NCI-H1105 (cell line): ENCODE results near the gene HK1.
"Not testable (repeated sequence)": the region's sequence is repeated elsewhere in the genome, so short reads cannot be mapped to it uniquely, and the experiment has no call there.

Experiments
- DNase-seq: peaks from one replicate; lab custom pipeline; 2025; lab: John Stamatoyannopoulos, UW

HK1 gene

DNA sequence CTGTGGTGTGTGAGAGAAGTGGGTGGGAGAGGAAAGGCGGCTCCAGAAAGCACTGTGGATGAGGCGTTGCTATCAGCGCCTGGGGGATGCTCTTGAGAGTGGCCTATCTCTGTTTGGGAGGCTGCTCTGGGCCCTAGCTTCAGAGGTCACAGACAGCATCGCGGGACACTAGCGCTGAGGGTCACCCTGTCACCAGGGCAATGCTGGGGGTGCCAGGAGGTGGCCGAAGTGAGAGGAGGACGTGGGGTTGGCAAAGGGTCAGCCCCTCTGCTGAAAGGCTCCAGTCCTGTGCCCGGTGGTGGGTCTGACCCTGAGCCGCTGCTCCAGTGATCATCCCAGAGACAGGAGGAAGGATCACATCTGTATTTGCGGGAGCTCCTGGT lies 141.4 kb downstream of the HK1 start:
- no peak for DNase-seq

DNA sequence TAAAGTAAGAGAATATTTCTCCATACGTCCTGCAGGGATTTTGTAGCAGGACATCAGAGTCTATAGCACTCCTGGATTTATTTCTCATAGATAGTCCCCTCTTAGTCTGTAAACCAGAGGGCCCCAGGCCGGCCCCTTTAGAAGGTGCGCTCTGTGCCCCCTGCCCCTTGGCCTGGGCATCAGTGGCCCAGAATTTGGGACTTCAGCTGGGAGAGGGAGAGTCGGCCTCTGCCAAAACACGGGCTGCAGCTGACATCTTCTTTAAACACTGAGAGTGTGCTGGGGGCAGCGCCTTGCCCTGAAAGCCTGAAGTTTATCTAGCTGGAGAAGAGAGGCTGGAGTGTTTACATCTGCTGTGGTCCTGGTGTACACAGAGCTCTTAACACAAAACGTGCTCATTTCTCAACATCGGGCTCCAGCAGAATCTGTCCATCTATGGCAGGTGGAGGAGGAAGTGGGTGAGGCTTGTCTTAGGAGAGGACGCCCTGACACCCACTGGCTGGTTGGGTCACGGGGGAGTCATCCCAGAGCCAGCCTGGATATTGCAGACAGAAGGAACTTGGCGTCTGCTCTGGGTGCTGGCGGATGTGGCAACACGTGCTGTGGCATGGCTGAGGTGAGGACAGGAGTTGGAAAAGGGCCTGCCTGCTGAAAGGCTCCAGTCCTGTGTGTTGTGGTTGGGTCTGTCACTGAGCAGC lies 143.5 kb downstream of the HK1 start:
- DNase-seq = no peak

- no peak for DNase-seq
Observed at GRCh38 chr10:69422676-69423075, 144.4 kb downstream of the HK1 start.

DNA sequence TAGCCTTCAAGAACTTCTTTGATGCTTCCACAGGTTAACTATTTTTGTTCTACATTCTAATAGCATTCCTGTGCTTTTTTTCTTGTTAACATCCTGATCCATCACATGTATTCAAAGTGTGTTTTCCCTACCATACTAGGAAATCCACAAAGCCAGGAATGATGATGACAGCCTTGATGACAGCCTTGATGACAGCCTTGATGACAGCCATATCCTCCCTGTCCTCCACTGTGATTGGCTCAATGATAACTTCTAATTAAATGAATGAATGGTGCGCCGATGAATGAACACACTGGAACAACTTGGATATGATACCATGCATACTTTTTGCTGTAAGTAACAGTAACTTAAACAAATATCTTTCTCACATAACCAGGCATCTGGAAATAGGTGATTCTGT lies 146.7 kb downstream of the HK1 start:
- DNase-seq = no peak

DNA sequence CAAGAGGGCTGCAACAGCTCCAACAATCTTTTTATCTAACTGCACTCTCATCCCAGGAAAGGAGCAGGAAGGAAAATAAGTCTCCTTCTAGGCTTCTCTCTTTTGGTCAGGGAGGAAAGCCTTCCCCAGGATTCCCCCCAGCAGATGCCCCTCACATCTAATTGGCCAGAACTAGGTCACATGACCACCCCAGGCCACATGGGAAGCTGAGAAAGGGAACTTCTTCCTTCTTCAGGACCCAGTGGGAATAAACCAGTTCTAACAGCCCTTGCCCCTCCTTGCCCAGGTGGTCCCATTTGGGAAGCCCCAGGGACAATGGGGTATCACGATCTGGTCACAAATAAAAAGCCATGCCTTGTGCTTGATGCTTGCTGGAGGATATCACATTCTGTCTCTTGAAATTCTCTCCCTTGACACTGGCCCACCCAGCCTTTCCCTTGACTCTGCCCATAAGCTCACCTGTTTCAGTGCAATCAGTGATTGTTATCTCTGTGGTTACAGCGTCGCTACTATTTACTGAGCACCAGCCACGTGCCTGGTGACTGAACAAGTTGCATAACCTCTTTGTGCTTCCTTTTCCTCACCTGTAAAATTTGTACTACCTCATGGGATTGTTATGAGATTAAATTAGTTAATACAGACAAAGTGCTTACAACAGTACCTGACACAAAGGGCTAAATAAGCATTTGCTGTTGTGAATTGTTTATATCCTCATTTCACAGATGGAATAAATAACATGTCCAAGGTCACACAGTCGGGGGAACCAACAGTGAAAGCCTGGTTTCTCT lies 147.4 kb downstream of the HK1 start:
- no peak for DNase-seq

DNA sequence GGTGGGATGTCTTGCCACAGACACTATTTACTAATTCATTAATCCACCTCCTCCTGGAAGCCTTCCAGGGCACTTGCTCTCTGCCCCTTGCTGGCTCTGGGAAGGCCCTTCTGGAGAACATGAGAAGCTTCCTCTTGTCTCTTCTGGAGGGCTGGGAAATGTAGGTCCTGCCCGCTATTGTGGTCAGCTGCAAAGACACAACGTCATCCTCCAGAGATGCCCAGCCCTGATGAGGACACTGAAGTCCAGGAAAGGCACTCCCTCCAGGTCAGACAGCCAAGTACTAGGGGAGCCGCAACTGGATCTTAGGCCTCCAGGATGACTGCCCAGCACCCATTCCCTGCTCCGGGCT lies 148.1 kb downstream of the HK1 start:
- DNase-seq = no peak

DNA sequence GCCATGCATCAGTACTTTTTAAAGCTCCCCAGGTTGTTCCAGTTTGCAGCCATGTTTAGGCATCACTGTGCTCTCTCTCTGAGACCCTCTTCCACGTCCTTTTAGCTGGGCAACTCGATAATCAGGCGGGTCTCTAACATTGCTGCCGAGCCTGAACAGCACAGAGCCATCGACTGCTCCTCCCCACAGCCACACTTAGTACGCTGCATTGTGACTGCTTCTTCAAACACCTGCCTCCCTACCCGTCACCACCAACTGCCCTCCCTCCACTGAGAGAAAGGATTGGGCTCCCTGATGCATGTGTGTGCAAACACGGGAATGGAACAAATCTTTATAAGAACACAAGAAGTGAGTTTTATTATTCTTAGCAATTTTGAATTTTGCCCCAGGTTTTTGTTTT lies 149.9 kb downstream of the HK1 start:
- DNase-seq = no peak

DNA sequence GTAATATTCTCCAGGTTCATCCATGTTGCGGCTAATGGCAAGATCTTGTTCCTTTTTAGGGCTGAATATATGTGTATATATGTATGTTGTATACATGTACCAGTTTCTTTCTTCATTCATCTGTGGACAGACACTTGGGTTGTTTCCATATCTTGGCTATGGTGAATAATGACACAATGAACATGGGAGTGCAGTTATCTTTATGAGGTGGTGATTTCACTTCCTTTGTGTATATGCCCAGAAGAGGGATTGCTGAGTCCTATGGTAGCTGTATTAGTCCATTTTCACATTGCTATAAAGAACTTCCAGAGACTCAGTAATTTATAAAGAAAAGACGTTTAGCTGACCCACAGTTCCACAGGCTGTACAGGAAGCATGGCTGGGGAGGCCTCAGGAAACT lies 155.9 kb downstream of the HK1 start:
- no peak for DNase-seq

- DNase-seq = no peak
Observed at GRCh38 chr10:69434926-69435325, 156.6 kb downstream of the HK1 start.

GRCh38 chr10:69435966-69436520 lies 157.7 kb downstream of the HK1 start:
- DNase-seq = no peak

DNA sequence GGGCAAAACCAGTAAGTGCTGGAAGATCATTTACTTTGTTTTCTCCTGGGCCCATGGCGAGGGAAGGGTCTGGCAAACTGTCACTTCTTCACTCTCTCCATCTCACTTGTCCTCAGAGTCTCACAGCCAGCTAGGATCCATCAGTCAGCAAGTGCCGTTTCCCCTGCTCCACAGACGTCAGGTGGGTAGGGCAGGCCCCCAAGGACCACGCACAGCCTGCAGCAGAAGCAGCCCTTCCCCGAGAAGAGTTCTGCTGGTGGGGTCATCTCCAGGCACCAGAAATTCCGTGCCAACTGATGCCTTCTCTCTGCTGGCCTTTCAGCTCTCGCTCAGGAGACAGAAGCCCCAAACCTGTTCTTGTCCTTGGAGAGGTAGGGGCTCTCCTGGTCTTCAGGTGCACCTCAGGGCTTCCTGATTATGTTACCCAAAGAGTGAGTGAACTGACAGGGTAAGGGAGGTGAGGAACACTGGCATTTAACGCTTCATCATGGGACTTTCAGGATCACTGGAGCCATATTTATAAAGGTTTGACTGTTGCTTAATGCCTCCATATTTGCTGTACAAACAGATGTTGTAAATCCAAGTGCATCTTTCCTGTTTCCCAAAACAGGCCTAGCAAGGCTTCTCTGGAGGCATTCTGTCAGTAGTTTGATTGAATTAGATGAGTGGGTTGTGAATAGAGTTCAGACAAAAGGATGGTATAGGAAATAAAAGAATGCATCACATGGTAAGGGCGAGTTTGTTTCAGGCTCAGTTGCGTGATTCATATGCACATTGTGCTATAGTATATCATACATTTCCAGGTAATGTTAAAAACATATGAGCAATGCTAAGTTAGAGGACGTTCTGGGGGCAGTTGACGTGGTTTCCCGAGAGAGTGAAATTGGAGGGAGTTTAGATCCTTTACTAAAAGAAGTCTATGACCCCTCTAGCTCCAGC lies 159.3 kb downstream of the HK1 start:
- no peak for DNase-seq

DNA sequence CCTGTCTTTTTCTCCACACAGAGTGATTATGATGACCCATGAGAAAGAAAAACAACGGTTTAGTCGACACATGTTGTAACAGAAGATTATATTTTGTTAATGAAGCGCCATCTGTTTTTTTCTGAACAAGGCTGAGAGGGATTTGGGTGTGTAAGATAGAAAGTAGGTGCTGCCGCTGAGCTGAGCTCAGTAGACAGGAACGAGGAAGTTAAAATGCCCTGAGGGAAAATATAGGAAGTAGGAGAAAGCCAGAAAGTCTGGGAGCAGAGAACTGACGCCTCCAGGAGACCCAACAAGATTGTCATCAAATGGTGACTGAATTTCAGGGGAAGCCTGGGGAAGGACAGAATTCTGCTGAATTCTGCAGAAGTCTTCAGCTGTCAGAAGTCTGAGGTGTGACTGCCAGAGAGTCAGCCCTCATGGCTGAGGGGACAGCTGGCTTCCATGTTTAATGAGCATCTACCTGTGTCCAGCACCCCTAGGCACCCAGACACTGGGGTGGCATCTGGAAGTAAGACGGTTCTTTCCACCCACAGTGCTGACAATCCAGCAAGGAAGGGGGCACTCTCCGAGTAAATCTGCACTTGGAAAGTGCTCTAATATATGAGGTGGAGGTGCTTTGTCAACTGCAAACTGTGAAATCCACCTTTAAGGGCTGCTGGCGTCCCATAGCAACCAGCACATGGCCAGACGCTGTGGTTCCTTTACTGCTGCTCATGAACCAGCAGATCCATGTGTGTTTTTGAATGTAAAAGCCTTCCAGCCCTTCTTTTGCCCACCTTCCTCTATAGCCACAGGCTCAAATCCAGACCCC lies 160.4 kb downstream of the HK1 start:
- DNase-seq = no peak

GRCh38 chr10:69439350-69439739 lies 161.0 kb downstream of the HK1 start:
- no peak for DNase-seq

- DNase-seq = no peak
Observed at GRCh38 chr10:69439813-69440506, 161.7 kb downstream of the HK1 start.

DNA sequence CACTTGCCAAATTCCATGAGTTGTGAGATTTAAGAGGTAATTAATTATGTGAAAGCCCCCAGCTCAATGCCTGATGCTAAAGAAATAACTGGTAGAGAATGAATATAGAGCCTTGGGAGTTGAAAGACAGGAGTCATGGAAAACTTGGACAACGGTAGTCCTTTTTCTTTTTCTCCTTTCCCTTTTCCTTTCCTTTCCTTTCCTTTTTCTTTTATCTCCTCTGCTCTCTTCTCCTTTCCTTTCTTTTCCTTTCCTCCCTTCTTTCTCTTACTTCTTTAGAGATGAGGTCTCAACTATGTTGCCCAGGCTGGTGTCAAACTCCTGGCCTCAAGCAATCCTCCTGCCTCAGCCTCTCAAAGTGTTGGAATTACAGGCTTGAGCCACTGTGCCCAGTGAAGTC lies 165.1 kb downstream of the HK1 start:
- no peak for DNase-seq

DNA sequence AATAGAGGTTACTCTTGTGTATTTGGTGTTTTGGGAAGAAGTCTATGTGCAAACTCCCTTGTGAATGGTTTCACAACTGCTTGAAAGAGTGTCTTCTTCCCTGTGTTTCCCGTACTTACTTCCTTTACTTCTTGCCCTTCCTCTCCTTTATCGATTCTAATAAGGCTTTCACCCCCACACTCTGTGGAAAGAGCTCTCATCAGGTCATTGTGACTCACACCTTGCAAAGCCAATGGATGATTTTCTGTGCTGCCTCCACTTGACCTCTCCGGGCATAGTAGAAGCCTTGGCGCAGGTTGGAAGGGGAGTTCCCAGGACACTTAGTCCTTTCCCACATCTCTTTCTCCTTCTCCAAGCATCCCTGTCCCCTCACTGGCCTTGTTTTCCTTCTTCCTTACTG lies 166.7 kb downstream of the HK1 start:
- no peak for DNase-seq

GRCh38 chr10:69446229-69446628 lies 167.9 kb downstream of the HK1 start:
- DNase-seq = no peak

GRCh38 chr10:69446650-69447151 lies 168.4 kb downstream of the HK1 start:
- DNase-seq = no peak

GRCh38 chr10:69449841-69450240 lies 171.5 kb downstream of the HK1 start:
- DNase-seq = no peak

DNA sequence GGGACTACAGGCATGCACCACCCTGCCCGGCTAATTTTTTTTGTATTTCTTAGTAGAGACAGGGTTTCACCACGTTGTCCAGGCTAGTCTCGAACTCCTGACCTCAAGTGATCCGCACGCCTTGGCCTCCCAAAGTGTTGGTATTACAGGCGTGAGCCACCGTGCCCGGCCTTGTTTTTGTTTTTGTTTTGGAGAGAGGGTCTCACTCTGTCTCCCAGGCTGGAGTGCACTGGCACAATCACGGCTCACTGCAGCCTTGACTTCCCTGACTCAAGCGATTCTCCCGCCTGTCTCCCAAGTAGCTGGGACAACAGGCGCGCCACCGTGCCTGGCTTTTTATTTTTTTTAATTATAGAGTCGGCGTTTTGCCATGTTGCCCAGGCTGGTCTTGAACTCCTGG lies 172.1 kb downstream of the HK1 start:
- not testable (repeated sequence) for DNase-seq
